Ascending aorta (tissue), 2 donors: ENCODE measurements around the gene AGAP1. TPM values are rescaled to one million over a fixed set of nuclear protein-coding genes. Genes with fewer than 3 reads are reported as not detected.

Source experiments
- DNase-seq, 2 donors: peaks; one replicate each; pipeline ENCODE4 v3.0.0-alpha.2; 2019; ENCODE audit warnings: low spot score in 2 of 2
- H3K27ac ChIP-seq, 2 donors: fragments of 200-600 bp; sonication (generic); one replicate each; pipeline ENCODE4 v1.5.1; 2016 to 2017; ENCODE audit warnings: mild to moderate bottlenecking in 1 of 2
- H3K27me3 ChIP-seq: fragments of 200-600 bp; sonication (generic); one replicate; pipeline ENCODE4 v1.5.1; 2017
- H3K36me3 ChIP-seq, 2 donors: fragments of 200-600 bp; sonication (generic); one replicate each; pipeline ENCODE4 v1.5.1; 2016
- H3K4me1 ChIP-seq, 2 donors: fragments of 200-600 bp; sonication (generic); one replicate each; pipeline ENCODE4 v1.5.1; 2016 to 2017; ENCODE audit warnings: mild to moderate bottlenecking in 1 of 2
- H3K4me3 ChIP-seq, 2 donors: fragments of 200-600 bp; sonication (generic); one replicate each; pipeline ENCODE4 v1.5.1; 2016 to 2017; ENCODE audit warnings: mild to moderate bottlenecking in 1 of 2
- H3K9me3 ChIP-seq, 2 donors: fragments of 200-600 bp; sonication (generic); one replicate each; pipeline ENCODE4 v1.5.1; 2016
- intact Hi-C: fragments of 100-400 bp; cut with DNase I; formaldehyde crosslinking; loops from one replicate; pipeline ENCODE4 v1.15.1; 2023
- total RNA-seq: library from RNA; depleted of rRNA; stranded (reverse); fragments of >200 nt; gene quantifications from one replicate; pipeline ENCODE4 v1.1.0, GENCODE V29; 2016
- TF ChIP-seq, protein P1 (sequence below), 3 experiments: fragments of 200-600 bp in 2 of 3; fragments of 450-650 bp in 1 of 3; sonication (generic) in 2 of 3; IDR thresholded peaks; one replicate each; pipeline ENCODE4 v1.5.1; 2016 to 2019; ENCODE audit warnings: antibody characterized with exemption in 3 of 3, mild to moderate bottlenecking in 1 of 3, moderate library complexity in 1 of 3

AGAP1 gene
- total RNA-seq, 1 donor from 2014 or later: 19.7 TPM

DNA sequence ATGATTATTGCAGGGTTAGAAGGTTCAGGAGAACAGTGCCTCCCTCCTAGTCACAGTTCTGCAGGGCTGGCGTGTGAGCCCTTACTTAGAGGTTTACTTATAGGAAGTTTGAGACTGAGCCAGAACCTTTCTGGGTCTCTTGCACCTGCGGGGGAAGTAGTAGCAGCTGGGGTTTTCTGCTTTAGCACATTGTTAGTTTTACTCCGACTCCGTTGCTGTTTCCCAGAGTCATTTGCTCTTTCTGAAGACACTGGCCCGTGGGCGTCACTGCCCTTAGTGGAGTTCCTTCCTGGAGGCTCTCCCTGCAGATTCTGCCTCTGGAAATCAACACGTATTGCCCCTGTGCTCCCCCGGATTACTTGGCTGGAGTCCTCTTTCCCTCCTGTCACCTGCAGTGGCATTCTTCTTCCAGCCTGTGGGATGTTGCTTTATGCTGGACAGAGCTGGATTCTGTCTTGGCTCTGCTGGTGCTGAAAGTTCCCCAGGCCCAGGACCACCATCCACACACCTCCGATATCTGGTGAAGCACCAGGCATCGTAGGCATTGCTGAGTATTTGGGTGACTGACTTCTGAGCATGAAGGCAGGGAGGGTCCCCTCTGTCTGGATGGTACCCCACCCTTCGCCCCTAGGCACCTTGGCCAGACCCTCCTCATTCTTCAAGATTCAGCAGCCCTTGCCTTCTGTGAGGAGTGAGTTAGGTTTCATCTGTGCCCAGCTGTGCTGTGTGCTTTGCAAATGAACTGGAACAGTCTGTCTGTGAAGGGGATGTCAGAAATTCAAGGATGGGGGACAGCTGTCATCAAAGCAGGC, 51.7 kb downstream of the AGAP1 start:
- intact Hi-C loops: no loop called here
- TF ChIP-seq, protein P1, sequence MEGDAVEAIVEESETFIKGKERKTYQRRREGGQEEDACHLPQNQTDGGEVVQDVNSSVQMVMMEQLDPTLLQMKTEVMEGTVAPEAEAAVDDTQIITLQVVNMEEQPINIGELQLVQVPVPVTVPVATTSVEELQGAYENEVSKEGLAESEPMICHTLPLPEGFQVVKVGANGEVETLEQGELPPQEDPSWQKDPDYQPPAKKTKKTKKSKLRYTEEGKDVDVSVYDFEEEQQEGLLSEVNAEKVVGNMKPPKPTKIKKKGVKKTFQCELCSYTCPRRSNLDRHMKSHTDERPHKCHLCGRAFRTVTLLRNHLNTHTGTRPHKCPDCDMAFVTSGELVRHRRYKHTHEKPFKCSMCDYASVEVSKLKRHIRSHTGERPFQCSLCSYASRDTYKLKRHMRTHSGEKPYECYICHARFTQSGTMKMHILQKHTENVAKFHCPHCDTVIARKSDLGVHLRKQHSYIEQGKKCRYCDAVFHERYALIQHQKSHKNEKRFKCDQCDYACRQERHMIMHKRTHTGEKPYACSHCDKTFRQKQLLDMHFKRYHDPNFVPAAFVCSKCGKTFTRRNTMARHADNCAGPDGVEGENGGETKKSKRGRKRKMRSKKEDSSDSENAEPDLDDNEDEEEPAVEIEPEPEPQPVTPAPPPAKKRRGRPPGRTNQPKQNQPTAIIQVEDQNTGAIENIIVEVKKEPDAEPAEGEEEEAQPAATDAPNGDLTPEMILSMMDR (IDR thresholded peaks at IDR 0.05): no peak
- no peaks in the 10 kb centered on the region for H3K27me3 ChIP-seq
- no peak overlapping the region for H3K4me3 ChIP-seq
- no peak for DNase-seq
- H3K36me3 ChIP-seq: no peaks in the 10 kb centered on the region
- H3K9me3 ChIP-seq: no peaks in the 10 kb centered on the region
- H3K27ac ChIP-seq: no peak overlapping the region
- H3K4me1 ChIP-seq: no peaks in the 10 kb centered on the region

DNA sequence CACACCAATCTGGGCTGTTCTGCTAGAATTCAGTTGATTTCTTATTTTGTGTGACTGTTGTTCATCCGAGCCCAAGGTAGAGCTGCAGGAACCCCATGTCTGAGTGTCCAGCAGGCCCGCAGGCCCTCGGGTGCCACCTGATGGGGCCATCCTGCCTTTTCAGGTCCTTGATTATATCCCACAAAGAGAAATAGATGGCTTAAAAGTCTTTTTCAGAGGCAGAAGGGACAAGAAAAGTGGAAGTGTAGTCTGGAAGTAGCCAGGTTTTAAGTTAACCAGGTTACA, 52.2 kb downstream of the AGAP1 start:
- H3K27me3 ChIP-seq: no peaks in the 10 kb centered on the region
- intact Hi-C loops: no loop called here
- no peak overlapping the region for H3K4me3 ChIP-seq
- TF ChIP-seq, protein P1 (IDR thresholded peaks at IDR 0.05): no peak
- H3K4me1 ChIP-seq: no peaks in the 10 kb centered on the region
- H3K27ac ChIP-seq: no peak overlapping the region
- no peak for DNase-seq
- H3K36me3 ChIP-seq: no peaks in the 10 kb centered on the region
- H3K9me3 ChIP-seq: no peaks in the 10 kb centered on the region

DNA sequence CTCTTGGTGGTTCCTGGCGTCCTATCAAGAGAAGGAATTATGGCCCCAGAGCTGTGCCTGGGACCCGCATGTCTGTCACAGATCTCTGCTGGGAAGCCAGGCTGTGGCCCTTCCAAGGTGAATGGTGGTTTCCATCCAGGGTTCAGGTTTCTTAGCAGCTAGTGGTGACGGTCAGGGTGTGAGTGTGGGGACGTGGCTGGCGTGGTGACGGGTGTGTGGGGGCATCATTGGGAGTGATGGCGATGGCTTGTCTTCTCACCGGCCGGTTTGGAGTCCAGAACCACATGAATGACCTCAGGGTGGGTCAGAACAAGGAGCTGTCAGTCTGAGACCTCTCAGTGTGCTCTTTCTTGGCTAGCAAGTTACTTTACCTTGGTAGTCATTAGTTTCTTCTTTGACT, 52.6 kb downstream of the AGAP1 start:
- intact Hi-C loops: no loop called here
- Histone ChIP-seq H3K4me1 (no peaks in the 10 kb centered on the region), H3K27ac (no peak overlapping the region), H3K4me3 (no peak overlapping the region), H3K27me3 (no peaks in the 10 kb centered on the region), H3K36me3 (no peaks in the 10 kb centered on the region), H3K9me3 (no peaks in the 10 kb centered on the region)
- TF ChIP-seq, protein P1 (IDR thresholded peaks at IDR 0.05): no peak
- DNase-seq: no peak

DNA sequence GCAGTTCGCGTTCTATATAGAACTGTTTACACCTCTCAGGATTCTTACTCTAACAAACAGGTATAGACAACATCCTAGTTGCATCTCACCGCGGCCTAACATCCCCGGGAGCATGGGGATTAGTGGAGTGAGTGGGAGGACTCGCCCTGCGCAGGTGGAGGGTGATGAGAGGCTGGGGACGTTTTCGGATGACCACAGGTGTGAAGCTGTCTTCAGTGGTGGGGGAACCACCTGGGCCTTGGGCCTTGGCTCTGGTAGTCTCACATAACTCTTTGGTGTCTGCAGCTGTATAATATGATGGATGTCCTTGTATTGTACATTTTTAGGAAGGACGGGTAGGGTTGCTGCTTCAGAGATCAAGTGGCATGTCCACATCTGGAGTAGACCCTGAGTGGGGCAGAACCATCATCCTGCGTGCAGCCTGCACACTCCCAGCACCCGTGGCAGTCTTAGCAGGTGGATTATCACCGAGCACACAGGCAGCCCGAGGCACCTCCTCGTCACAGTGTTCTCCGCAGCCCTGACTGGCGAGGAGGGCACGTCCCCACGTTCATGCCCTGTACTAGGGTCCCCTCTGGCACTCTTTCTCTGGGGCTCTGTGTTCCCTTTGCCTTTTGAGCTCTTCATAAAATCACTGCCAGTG, 56.0 kb downstream of the AGAP1 start:
- intact Hi-C loops: no loop called here
- Histone ChIP-seq H3K9me3 (no peaks in the 10 kb centered on the region), H3K4me1 (no peaks in the 10 kb centered on the region), H3K36me3 (no peaks in the 10 kb centered on the region), H3K27me3 (no peaks in the 10 kb centered on the region), H3K27ac (no peak overlapping the region), H3K4me3 (no peak overlapping the region)
- TF ChIP-seq, protein P1 (IDR thresholded peaks at IDR 0.05): no peak
- DNase-seq: no peak

DNA sequence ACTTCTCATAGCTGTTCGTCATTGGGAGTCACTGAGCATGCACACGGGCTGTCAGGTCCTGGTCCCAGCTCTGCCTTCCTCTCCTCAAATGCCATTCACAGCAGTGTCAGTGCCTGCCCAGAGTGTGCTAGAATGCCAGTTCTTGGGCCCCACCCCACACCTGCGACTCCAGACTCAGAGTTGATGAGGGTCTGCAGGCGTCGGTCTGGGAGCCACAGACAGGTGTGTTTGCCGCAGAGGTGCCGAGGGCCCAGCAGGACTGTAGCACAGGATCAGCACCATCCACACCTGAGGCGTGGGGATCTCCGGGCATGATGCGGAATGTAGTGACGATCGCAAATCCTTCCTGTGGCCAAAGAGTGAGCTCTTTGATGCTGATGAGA, 56.5 kb downstream of the AGAP1 start:
- no peaks in the 10 kb centered on the region for H3K27me3 ChIP-seq
- DNase-seq: no peak
- no peaks in the 10 kb centered on the region for H3K4me1 ChIP-seq
- TF ChIP-seq, protein P1 (IDR thresholded peaks at IDR 0.05): no peak
- intact Hi-C loops: no loop called here
- H3K9me3 ChIP-seq: no peaks in the 10 kb centered on the region
- no peak overlapping the region for H3K27ac ChIP-seq
- no peaks in the 10 kb centered on the region for H3K36me3 ChIP-seq
- H3K4me3 ChIP-seq: no peak overlapping the region
